ENCODE results near the gene OTOG.

Gene OTOG

DNA sequence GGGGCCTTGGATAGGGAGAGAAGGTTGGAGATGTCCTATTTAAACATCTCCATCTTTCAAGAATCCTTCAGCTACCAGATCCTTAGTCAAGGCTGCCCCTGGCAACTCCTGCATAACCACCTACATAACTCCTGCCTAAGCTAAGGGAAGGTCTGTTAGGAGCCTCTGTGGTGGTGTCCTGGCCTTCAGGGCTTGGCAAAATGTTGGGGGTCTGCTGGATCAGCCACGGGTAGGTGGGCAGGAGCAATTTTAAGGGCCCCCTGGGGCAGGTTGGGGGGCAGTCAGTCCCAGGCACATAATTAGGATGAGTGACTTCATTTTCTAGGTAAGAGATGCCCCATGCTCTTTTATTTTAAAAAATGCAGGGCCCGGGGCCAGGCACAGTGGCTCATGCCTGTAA is 28.7 kb upstream of the OTOG start:
- DNase-seq, result no peak

DNA sequence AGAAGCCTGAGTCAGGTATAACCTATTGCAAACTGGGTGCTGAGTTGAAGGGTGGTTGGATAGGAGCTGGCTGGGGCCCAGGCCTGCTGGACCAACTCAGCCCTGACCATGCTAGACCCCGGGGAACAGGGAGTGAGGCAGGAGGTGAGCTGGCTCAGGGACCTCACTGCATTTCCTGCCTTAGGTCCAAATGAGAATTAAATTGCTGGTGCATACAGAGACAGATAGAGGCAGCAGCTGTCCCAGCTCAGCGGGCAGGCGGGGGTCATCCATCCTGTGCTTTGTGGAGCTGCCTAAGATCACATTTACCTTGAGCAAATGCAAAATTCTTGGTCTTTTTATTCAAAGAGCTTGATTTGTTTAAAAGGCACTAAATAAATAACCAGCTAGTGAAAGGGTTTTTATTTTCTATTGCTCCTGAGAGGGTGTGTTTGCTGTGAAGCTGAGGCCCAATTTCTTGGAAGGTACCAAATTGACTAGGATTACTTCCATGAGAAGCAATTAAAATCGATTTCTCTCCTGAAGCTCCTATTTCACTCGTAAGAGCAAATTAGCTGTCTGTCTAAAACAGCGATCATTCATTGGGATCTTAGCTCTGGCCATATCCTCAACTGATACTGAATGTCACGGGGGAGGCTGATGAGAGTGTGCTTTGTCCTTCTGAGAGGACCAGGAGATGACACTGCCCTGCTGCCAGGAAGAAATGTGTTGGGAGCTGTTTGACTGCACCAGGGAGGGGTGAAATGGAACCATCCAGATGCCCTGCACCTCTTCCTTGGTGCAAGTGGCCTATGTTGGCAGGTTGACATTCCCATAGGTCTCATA is 27.8 kb upstream of the OTOG start:
- no peak for DNase-seq

DNA sequence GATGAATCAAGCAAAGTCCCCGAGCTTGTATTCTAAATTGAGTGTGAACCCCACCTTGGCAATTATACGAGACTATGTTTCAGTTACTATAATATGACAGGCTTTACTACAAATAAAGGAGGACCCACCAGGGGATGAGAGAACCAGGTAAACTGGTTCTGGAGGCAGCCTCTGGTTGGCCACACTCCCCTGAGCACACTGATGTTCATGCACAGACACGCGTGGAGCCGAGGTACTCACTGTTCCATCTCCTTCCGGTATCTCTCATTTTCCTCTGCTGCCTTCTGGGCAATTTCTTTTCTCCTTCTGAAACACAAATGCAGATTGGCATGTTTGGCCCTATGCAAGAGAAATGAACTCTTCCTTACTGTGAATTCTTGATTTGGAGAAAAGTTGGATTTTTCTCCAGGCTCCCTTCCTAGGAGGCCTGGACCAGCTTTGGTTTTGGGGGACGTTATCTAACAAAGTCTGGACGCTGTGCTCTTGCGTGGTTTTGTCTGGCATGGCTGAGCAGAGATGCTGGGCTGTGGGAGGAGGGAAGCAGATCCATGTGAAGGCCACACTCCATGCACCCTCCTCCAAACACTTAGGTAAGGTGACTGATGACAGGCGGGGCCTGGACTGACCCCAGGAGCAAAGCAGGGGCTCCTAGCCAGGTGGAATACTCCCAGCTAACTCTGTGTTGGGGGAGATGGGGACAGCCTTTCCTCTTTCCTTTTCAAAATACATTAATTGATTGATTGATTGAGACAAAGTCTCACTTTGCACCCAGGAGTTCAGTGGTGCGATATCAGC is 25.8 kb upstream of the OTOG start:
- DNase-seq, result no peak

DNA sequence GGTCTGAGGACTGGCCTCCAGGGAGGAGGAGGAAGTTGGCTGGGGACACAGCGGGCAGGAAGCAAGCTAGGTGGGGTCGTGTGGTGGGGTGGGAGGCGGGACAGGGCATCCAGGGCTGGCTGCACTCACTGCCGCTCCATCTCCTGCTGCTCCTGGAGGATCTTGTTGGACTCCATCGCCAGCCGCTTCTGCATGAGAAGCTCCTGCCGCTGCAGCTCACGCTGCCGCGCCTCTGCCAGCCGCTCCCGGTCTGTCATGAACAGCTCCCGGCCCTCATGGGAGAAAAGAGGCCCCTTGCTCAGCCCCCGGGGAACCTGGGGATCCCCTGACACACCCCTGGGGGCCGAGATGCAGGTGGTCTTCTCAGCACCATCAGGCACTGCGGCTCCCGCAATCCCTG is 24.4 kb upstream of the OTOG start:
- DNase-seq, result no peak

DNA sequence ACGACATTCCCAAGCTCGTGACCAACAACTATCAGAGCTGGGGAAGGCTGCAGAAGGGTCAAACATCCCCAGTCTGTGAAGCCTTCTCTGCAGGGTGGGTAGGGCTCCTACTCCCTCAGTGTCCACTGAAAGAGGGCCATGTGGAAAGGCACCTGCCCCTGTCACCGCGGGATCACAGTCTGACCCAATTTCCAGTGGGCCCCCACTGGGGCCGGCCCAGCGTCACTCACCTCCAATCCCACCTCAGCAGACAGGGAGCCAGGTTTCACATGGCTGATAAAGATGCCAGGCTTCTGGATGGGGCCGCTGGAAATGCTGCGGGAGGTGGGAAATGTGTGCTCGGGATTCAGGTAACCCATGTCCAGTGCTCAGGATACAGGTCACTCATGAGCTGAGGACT is 22.8 kb upstream of the OTOG start:
- no peak for DNase-seq

DNA sequence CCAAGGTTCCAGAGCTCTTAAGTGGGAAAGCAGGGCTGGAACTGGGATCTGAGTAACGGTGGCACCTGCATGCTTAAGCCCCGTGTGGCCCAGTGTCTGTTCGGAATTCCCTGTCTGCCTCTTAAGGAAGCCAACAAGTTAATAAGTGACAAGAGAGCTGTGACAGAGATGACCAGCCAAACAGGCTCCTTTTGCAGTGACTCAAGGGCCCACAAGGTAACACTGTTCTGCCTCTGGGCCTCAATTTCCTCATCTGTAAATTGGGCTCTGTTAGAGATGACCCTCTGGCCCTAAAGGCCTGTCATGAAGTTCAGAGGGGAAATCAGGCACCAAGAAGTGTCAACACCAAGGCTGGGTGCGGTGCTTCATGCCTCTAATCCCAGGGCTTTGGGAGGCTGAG is 21.5 kb upstream of the OTOG start:
- DNase-seq, result no peak

DNA sequence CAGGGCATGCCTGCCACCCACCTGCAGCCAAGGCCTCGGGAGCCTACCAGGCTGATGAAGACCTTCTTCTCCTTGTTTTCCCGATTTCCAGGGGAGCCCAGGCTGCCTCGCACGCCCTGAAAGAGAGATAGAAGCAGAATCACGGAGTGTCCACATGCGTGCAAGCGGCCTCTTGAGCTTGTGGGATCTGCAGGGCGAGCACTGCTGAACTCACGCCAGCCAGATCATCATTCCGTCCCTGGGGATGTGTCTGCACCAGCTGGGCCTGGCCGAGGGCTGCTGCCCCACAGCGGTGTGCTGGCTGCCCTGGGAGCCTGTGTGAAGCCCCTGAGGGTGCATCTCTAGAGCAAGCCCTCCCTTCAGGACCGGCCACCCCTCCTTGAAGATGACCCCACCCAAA is 20.7 kb upstream of the OTOG start:
- no peak for DNase-seq

DNA sequence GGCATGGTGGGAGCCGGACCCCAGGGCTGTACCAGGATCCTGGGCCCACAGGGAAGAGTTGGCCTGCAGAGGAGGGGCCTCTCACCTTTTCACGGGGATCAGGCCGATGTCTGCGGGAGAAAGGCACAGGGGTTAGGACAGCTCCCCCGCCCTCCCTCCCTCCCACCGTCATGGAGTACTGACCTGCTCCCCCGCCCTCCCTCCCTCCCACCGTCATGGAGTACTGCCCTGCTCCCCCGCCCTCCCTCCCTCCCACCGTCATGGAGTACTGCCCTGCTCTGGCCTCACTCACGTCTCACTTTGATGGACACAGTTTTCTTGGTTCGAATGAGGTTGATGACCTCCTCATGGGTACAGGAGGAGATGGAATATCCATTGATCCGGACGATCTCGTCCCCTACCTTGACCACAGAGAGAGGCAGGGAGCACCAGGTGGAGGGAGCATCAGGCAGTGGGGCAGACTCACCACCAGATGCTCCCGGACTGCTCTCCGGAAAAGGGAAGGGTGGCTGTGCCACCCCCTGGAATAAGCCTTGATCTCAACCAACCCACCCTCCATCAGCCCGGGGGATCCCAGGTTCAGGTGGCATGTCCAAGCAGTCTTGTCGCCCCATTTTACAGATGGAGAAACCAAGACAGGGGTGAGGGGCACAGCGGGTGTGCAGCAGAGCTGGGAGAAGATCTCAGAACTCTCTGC is 20.0 kb upstream of the OTOG start:
- DNase-seq, result no peak

DNA sequence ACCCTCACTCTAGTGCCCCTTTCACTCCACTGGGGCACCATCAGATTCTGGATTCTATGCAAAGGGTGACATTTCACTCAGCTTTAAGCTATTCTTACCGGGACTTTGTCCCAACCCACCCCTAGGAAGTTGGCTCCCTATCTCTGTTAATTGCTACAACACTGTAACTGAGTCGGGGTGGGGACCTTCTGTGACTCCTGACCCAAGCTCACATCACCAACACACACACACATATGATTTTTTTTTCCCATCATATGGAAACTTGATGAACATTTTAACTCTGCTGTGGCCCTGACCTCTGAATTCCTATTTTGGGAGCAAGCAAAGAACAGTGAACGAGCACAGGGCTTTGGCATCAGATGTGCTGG is 19.4 kb upstream of the OTOG start:
- no peak for DNase-seq

DNA sequence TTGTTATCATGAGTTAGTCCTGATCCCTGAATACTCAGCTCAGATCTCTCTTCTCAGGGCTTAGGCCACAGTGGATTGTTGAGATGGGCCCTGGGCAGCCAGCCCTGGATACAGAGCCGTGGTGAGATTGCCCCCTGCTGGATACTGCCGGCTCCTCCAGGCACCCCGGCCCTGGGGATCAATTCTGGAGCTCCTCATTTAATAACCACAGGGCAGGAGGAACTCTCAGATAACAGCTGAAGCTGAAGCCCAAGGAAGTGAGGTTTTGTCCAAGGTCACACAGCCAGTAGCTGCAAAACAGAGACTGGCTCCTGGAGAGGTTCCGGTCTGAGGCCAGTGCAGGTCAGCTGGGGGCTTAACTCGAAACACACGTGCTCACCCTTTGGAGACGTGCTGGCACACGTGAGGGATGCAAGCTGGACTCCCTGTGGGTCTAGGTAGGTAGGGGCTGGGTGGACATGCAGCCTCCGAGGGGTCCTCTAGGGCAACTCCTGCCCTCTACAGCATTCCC is 18.8 kb upstream of the OTOG start:
- DNase-seq, result peak; percentile 46 to 60

DNA sequence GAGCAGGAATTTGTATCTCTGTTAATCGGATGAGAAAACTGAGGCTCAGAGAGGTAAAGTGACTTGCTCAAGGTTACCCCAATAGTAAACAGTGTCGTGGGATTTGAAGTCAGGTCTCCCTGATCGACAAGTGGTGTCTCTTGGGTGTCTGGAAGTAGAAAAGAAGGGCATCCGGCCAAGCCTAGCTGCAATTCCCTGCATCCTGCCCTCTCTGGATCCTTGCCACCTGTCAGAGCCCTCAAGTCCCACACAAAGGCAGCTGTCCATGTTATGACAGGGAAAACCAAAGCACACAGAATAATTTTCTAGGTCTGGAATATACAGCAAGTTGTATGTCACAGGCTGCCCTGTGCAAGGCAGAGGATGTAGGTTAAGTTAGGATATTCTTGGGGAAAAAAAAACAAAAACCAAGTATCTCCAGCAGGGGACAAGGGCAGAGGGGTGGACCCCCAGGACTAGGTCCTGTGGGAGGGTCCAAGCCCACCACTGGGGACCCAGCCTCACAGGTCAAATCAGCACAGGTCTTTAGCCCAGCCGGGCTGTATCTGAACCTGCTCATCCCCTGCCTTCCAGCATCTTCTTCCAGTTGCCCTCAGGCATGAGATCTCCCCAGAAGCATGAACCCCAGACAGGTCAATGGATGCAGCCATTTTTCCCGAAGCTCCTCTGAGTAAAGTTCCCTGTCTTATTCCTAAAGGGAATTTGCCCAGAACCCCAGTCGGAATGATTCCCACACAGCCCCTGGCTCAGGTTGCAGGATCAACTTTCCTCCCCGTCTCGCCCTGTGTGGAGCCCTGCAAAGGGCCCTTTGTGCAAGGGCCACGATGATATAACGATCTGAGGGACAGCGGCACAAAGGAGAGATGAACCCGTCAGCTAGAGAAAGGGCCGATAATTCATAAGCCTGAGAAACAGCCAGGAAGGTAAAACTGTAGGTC is 17.9 kb upstream of the OTOG start:
- DNase-seq, result no peak

DNA sequence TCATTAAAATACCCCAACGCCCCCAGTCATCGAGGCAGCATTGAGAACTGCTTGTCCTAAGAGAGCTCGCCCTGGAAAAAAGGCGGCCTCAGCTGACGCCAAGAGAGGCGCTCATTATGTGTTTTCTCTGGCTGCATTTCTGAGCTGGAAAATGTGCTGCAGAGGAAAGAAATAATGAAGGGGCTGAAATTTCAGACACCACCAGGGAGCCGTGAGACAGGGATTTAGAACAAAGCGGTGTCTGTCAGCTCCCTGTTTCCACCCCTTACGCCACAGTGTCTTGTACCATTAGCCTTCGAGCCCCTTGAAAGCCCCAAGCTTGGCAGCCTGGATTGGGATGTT is 17.2 kb upstream of the OTOG start:
- DNase-seq, result no peak

DNA sequence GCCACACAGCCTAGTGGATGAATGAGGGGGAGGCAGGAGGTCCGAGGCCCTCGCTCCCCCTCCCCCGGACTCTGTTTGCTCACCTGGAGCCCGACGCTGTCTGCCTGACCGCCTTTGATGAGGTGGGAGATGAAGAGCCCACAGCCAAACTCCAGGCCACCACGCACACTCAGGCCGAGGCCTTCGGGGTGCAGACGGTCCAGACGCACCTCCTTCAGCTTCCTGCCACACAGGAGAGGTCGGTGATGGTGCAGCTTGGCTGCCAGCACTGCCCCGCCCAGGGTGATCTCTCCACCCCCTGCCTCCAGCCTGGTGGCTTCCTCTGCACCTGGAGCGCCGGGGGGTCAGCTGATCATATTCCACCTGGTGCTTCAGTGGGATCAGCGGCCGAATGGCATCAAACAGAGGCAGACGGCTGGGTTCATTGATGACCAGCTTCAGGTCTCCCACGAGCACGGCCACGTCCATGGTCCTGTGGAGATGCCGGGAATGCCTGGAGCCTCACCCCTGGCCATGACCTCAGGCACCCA is 15.9 kb upstream of the OTOG start:
- DNase-seq, result no peak

DNA sequence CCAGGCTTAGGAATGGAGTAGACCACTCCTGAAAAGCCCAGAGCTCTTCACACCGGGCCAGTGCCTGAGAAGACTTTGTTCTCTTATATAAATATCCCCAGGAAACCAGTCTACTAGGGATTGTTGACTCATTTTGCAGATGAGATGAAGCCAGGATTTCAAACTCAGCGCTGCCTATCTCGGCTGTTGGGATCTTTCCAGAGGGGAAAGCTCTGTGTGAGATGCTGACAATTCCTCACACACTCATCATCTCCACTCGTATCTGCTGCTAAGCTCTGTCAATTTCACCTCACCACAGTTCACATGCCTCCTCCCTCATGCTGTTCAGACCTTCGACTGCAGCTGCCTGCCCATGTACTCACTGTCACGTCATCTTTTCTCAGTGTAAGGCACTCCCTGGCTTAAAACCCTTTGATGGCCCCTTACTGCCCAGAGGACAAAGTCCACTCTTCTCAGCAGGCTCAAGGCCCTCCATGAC is 15.4 kb upstream of the OTOG start:
- no peak for DNase-seq

DNA sequence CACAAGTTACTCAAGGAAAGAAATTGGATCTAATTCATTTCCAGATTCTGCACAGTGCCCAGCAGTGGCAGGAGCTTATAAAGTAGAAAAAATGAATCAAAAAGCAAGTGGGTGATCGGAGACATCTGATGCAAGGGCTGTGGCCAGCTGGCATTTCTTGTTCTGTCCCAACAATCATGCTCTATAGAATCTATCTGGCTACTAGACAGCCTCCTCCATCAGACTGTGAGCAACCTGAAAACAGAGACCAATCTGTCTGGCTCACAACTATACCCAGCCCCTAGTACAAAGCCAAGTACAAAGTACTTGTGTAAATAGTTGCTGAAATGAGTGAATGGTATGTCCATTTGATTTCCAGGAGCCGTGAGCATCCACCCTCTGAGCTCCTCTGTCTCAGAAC is 14.3 kb upstream of the OTOG start:
- no peak for DNase-seq

DNA sequence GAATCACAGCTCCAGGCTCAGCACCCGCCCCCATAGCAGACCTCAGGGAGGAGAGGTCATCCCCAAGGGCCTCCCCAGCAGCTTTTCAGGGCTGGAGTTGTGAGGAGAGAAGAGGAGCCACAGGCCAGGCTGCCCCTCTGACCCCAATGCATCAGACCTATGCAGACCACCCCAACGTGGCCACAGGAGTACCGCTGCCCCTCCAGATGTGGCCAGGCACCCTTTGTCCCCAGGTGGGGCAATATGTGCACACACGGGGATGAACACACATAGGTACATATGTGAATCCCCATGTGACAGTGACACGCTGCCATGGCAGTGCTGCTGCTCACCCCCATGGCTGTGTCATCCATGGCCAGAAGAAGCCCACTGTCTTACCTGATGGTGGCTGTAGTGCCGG is 13.7 kb upstream of the OTOG start:
- no peak for DNase-seq

DNA sequence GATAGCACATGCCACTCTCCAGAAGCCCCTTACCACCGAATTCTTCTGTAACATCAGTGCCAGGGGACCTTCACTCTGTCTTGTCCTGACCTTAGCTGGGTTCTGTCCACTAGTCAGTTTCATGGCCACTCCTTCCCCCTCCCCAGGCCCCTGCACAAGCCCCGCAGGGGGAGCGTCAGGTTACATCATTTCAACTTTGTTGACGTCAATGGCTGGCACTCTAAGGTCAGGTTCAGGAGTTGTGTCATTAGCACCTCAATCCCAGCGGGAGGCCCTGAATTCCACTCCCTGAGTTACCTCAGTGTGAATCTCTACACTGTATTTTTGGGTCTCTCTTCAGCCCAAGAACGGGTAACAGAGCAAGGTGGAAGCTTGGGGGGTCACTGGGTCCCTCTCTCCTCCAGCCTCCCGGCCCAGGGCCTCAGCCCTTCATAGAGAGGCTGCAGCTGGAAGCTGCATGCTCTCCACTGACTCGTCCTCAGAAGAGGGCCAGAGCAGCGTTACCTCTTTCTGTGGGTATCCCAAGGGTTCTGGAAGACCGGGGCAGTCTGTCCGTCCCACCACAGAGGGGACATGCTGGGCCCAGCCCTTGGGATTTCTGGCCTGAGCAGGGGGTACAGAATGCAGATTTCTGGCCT is 13.2 kb upstream of the OTOG start:
- DNase-seq, result no peak

DNA sequence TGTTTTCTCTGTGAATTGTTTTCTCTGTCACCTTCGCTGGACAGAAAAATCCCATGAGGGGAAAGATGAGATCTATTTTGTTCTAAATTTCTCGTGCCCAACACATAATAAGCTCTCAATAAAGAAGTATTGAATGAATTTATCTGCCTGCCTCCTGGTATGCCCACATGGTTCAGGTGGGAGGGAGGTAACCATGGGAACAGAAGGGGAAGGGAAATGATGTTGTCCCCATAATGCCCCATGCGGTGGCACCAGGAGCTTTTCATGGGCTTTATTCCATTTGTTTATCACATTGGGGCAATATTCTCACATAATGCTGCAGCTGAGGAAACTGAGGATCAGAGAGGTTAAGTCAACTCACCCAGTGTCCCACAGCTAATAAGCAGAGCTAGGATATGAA is 11.6 kb upstream of the OTOG start:
- no peak for DNase-seq

DNA sequence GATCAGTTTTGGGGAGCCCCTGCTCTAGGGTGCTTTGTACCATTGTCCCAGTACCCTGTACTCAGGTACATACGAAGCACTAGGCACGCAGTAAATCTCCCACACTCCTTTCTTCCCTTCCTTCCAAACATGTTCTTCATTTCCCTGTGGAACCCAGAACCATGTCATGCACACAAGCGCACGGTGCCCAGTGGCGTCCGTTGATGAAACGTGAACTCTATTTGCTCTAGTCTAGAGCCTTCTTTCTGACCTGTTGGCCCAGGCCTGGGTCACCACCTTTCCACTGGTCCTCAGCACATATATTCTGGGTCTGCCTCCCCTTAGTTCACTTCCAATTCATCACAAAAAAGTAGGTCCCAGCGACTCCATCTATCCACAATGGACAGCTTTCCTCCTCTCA is 9.8 kb upstream of the OTOG start:
- DNase-seq, result no peak

DNA sequence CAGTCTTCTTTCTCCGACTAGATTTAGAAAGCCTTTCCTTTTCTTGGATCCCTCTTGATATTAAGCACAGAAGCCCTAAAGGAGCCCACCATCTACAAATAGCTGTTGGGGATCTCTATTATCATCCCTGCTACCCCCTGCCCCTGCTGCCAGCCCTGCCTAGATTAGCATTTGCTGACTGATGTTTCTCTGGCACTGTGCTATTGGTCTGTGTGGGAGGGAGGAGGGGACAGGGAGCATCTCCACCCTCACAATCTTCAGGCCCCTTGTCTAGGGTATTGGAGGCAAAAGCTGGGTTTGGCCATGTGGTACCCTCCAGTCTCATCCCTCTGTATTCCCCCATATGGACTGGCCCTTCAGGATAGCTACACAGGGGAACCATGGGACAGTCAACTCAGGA is 9.0 kb upstream of the OTOG start:
- no peak for DNase-seq

DNA sequence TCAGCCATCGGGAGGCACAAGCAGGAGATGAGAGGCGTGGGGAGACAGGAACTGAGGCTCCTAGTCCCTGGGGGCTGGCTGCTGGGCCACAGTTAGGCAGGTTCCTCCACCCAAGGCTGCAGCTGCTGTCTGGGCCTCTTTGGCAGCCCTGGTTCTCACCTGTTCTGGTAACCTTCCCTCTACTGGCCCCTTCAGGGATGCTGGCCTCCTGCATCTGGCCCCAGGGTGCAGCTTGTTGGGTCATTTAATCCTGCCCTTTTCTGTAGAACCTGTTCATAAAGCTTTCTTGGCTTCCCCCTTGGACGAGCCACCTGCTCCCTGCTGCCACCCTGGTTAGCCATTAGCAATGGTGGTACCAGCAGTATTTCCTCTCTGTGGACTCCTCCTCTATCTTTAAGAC is 8.3 kb upstream of the OTOG start:
- DNase-seq, result no peak

DNA sequence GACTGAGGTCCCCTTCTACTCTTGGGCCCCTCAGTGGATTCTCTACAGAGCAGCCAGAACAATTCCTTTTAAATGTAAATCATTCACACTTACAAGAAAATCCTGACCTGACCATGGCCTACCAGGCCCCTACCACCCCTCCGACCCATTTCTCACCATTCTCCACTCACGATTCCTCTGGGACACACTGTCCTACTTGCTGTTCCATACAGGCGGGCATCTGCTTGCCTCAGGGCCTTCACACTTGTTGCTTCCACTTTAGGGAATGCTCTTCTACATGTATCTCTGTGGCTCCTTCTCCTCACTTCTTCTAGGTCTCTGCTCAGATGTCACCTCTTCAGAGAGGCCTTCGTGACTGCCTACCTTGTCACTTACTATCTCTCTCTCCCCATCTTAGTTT is 6.3 kb upstream of the OTOG start:
- DNase-seq, result no peak
